Measurements from ENCODE around the gene DDX27.
"Not testable (repeated sequence)": the region's sequence is repeated elsewhere in the genome, so short reads cannot be mapped to it uniquely, and the experiment has no call there.

DDX27 gene

GRCh38 chr20:49218739-49219090 is 501 bp upstream of the DDX27 start:
- peaks cover 18% of the 10 kb centered on the region for H3K4me1 Mint-ChIP-seq (ENCODE audit: low read depth)
- H3K9me3 Mint-ChIP-seq, H3K4me3 Mint-ChIP-seq, H3K27me3 Mint-ChIP-seq: not testable (repeated sequence)
- intact Hi-C loops (cut with micrococcal nuclease): loop anchor here (1.0 to 10.0 kb wide), 3 partner anchors 12 to 54 kb away; partner anchors contain the start of gene STAU1
- H3K27ac Mint-ChIP-seq: peak overlapping the region; percentile 92
- H3K36me3 Mint-ChIP-seq (ENCODE audit: low read depth): peaks cover 44% of the 10 kb centered on the region

GRCh38 chr20:49219924-49220831 is 962 bp downstream of the DDX27 start:
- H3K4me1 Mint-ChIP-seq (ENCODE audit: low read depth): peaks cover 18% of the 10 kb centered on the region
- peak overlapping the region; percentile 91 for H3K4me3 Mint-ChIP-seq
- H3K27ac Mint-ChIP-seq: peak overlapping the region; percentile 92
- H3K27me3 Mint-ChIP-seq: no peaks in the 10 kb centered on the region
- no peaks in the 10 kb centered on the region for H3K9me3 Mint-ChIP-seq
- peaks cover 58% of the 10 kb centered on the region for H3K36me3 Mint-ChIP-seq (ENCODE audit: low read depth)
- intact Hi-C loops (cut with micrococcal nuclease): loop anchor here (1.0 to 10.0 kb wide), 3 partner anchors 10 to 55 kb away; partner anchors contain the start of gene STAU1

- no peaks in the 10 kb centered on the region for H3K27me3 Mint-ChIP-seq
- intact Hi-C loops (cut with micrococcal nuclease): no loop called here
- H3K36me3 Mint-ChIP-seq (ENCODE audit: low read depth): peaks cover 100% of the 10 kb centered on the region
- no peaks in the 10 kb centered on the region for H3K9me3 Mint-ChIP-seq
- no peak overlapping the region for H3K4me3 Mint-ChIP-seq
- H3K27ac Mint-ChIP-seq: peak overlapping the region; percentile 2
- peaks cover 29% of the 10 kb centered on the region for H3K4me1 Mint-ChIP-seq (ENCODE audit: low read depth)
Measured at GRCh38 chr20:49225896-49226295, 6.7 kb downstream of the DDX27 start.

GRCh38 chr20:49228676-49229075 is 9.5 kb downstream of the DDX27 start:
- Mint-ChIP-seq H3K4me3 (no peak overlapping the region), H3K9me3 (no peaks in the 10 kb centered on the region), H3K27me3 (no peaks in the 10 kb centered on the region), H3K27ac (peak overlapping the region; percentile 95), H3K36me3 (ENCODE audit: low read depth) (peaks cover 99% of the 10 kb centered on the region), H3K4me1 (ENCODE audit: low read depth) (peaks cover 33% of the 10 kb centered on the region)
- intact Hi-C loops (cut with micrococcal nuclease): no loop called here

- Mint-ChIP-seq H3K36me3 (ENCODE audit: low read depth) (peaks cover 99% of the 10 kb centered on the region), H3K4me3 (no peak overlapping the region), H3K9me3 (no peaks in the 10 kb centered on the region), H3K27me3 (no peaks in the 10 kb centered on the region), H3K4me1 (ENCODE audit: low read depth) (peaks cover 33% of the 10 kb centered on the region), H3K27ac (peak overlapping the region; percentile 95)
- intact Hi-C loops (cut with micrococcal nuclease): no loop called here
Measured at GRCh38 chr20:49229381-49229780, 10.2 kb downstream of the DDX27 start.

- H3K27ac Mint-ChIP-seq: peak overlapping the region; percentile 95
- no peaks in the 10 kb centered on the region for H3K27me3 Mint-ChIP-seq
- peaks cover 33% of the 10 kb centered on the region for H3K4me1 Mint-ChIP-seq (ENCODE audit: low read depth)
- H3K36me3 Mint-ChIP-seq (ENCODE audit: low read depth): peaks cover 99% of the 10 kb centered on the region
- no peaks in the 10 kb centered on the region for H3K9me3 Mint-ChIP-seq
- intact Hi-C loops (cut with micrococcal nuclease): loop anchor here (1.0 to 5.0 kb wide), 2 partner anchors 11 to 47 kb away; partner anchors contain the start of genes DDX27 and ZNFX1
- peak overlapping the region; percentile 24 for H3K4me3 Mint-ChIP-seq
Measured at GRCh38 chr20:49230021-49230420, 10.8 kb downstream of the DDX27 start.

GRCh38 chr20:49230561-49231133 is 11.4 kb downstream of the DDX27 start:
- Mint-ChIP-seq H3K4me1 (ENCODE audit: low read depth) (peaks cover 33% of the 10 kb centered on the region), H3K36me3 (ENCODE audit: low read depth) (peaks cover 99% of the 10 kb centered on the region), H3K4me3 (peak overlapping the region; percentile 65), H3K9me3 (no peaks in the 10 kb centered on the region), H3K27ac (peak overlapping the region; percentile 95), H3K27me3 (no peaks in the 10 kb centered on the region)
- intact Hi-C loops (cut with micrococcal nuclease): loop anchor here (1.0 to 5.0 kb wide), 2 partner anchors 11 to 47 kb away; partner anchors contain the start of genes DDX27 and ZNFX1

- Mint-ChIP-seq H3K36me3 (ENCODE audit: low read depth) (peaks cover 99% of the 10 kb centered on the region), H3K27me3 (no peaks in the 10 kb centered on the region), H3K4me3 (peak overlapping the region; percentile 65), H3K4me1 (ENCODE audit: low read depth) (peaks cover 33% of the 10 kb centered on the region), H3K9me3 (no peaks in the 10 kb centered on the region), H3K27ac (peak overlapping the region; percentile 95)
- intact Hi-C loops (cut with micrococcal nuclease): loop anchor here (5.0 kb wide), 1 partner anchor 46 kb away; the partner anchor contains the start of gene ZNFX1
Measured at GRCh38 chr20:49231471-49231870, 12.3 kb downstream of the DDX27 start.

- H3K36me3 Mint-ChIP-seq (ENCODE audit: low read depth): peaks cover 97% of the 10 kb centered on the region
- H3K27me3 Mint-ChIP-seq: no peaks in the 10 kb centered on the region
- peaks cover 33% of the 10 kb centered on the region for H3K4me1 Mint-ChIP-seq (ENCODE audit: low read depth)
- no peaks in the 10 kb centered on the region for H3K9me3 Mint-ChIP-seq
- H3K4me3 Mint-ChIP-seq: no peak overlapping the region
- H3K27ac Mint-ChIP-seq: no peak overlapping the region
- intact Hi-C loops (cut with micrococcal nuclease): loop anchor here (5.0 kb wide), 1 partner anchor 44 kb away; the partner anchor contains the start of gene ZNFX1
Measured at GRCh38 chr20:49233226-49233625, 14.0 kb downstream of the DDX27 start.

GRCh38 chr20:49234831-49235230 is 15.6 kb downstream of the DDX27 start:
- intact Hi-C loops (cut with micrococcal nuclease): loop anchor here (5.0 kb wide), 1 partner anchor 42 kb away; the partner anchor contains the start of gene ZNFX1
- peak overlapping the region; percentile 12 for H3K27ac Mint-ChIP-seq

GRCh38 chr20:49236301-49236700 is 17.1 kb downstream of the DDX27 start:
- Mint-ChIP-seq H3K9me3 (no peaks in the 10 kb centered on the region), H3K4me3 (no peak overlapping the region), H3K36me3 (ENCODE audit: low read depth) (peaks cover 97% of the 10 kb centered on the region), H3K4me1 (ENCODE audit: low read depth) (peaks cover 7% of the 10 kb centered on the region), H3K27ac (no peak overlapping the region), H3K27me3 (no peaks in the 10 kb centered on the region)
- intact Hi-C loops (cut with micrococcal nuclease): no loop called here

More at GRCh38 chr20:49234831-49235230, 15.6 kb downstream of the DDX27 start:
- H3K36me3 Mint-ChIP-seq (ENCODE audit: low read depth): peaks cover 97% of the 10 kb centered on the region
- peaks cover 22% of the 10 kb centered on the region for H3K4me1 Mint-ChIP-seq (ENCODE audit: low read depth)
- H3K9me3 Mint-ChIP-seq: no peaks in the 10 kb centered on the region
- H3K27me3 Mint-ChIP-seq: no peaks in the 10 kb centered on the region
- H3K4me3 Mint-ChIP-seq: no peak overlapping the region

- Mint-ChIP-seq H3K4me1 (ENCODE audit: low read depth) (no peaks in the 10 kb centered on the region), H3K27me3 (no peaks in the 10 kb centered on the region), H3K4me3 (no peak overlapping the region), H3K27ac (no peak overlapping the region), H3K36me3 (ENCODE audit: low read depth) (peaks cover 99% of the 10 kb centered on the region), H3K9me3 (no peaks in the 10 kb centered on the region)
- intact Hi-C loops (cut with micrococcal nuclease): no loop called here
Measured at GRCh38 chr20:49237531-49237930, 18.3 kb downstream of the DDX27 start.

GRCh38 chr20:49245921-49246740 is 26.9 kb downstream of the DDX27 start:
- Mint-ChIP-seq H3K9me3 (no peaks in the 10 kb centered on the region), H3K4me1 (ENCODE audit: low read depth) (peaks cover 8% of the 10 kb centered on the region), H3K36me3 (ENCODE audit: low read depth) (peaks cover 100% of the 10 kb centered on the region), H3K4me3 (no peak overlapping the region), H3K27me3 (no peaks in the 10 kb centered on the region), H3K27ac (no peak overlapping the region)
- intact Hi-C loops (cut with micrococcal nuclease): loop anchor here (10.0 kb wide), 1 partner anchor 241 kb away; no protein-coding TSS in a partner anchor
